ENCODE data around the gene SMYD1. TPM values are rescaled to one million over a fixed set of nuclear protein-coding genes. Genes with fewer than 3 reads are reported as not detected.
A peak's percentile ranks its signal among the peaks of the same experiment; 100 is the strongest.

Gene SMYD1
- total RNA-seq, 2 experiments from 2014 or later, result not detected

DNA sequence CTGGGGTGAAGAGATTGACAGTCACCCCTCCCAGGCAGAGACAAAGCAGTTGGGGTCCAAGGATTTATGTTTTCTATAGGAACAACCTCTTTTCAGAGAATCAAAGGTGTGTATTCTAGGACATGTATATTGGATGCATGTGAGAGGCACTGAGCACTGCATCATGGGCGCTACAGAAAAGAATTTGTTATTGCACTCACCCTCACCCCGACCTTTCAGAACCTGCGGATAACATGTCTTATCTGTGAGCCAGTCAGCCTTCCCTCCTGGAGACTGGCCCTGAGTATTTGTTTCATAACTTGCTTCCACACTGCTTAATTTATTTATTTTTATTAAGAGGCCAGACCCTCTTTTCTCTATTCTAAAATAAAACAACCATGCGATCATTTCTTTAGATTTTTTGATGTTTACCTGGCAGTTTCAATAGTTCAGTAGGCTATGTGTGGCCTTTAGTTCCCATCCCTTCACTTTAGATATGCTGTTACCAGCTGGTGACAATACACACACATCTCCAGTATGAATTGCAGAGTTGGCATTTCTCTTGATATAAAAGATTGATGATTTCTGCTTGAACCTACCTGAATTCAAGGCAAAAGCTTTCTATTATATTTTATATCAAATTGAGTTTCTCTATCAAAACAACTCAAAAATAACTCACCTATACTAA, 30.4 kb downstream of the SMYD1 start:
- ATAC-seq (no peak), DNase-seq (no peak)
- H3K4me1 Mint-ChIP-seq (ENCODE audit: low read depth), result no peaks in the 10 kb centered on the region
- no peaks in the 10 kb centered on the region for H3K36me3 Mint-ChIP-seq (ENCODE audit: low read depth)
- CTCF ChIA-PET, result interaction anchor here (0.9 to 6.1 kb wide), 4 partner anchors 29 to 38 kb away, joined by 3 to 25 read pairs (median 3); no protein-coding TSS in a partner anchor
- POLR2A ChIA-PET, result no interaction called here
- H3K9me3 Mint-ChIP-seq, result no peaks in the 10 kb centered on the region
- TF ChIP-seq, protein P1, sequence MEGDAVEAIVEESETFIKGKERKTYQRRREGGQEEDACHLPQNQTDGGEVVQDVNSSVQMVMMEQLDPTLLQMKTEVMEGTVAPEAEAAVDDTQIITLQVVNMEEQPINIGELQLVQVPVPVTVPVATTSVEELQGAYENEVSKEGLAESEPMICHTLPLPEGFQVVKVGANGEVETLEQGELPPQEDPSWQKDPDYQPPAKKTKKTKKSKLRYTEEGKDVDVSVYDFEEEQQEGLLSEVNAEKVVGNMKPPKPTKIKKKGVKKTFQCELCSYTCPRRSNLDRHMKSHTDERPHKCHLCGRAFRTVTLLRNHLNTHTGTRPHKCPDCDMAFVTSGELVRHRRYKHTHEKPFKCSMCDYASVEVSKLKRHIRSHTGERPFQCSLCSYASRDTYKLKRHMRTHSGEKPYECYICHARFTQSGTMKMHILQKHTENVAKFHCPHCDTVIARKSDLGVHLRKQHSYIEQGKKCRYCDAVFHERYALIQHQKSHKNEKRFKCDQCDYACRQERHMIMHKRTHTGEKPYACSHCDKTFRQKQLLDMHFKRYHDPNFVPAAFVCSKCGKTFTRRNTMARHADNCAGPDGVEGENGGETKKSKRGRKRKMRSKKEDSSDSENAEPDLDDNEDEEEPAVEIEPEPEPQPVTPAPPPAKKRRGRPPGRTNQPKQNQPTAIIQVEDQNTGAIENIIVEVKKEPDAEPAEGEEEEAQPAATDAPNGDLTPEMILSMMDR (IDR thresholded peaks at IDR 0.05), result no peak
- intact Hi-C loops (cut with micrococcal nuclease), result no loop called here
- H3K27ac Mint-ChIP-seq, result no peak overlapping the region
- H3K27me3 Mint-ChIP-seq, result no peaks in the 10 kb centered on the region
- H3K4me3 Mint-ChIP-seq, result no peak overlapping the region

DNA sequence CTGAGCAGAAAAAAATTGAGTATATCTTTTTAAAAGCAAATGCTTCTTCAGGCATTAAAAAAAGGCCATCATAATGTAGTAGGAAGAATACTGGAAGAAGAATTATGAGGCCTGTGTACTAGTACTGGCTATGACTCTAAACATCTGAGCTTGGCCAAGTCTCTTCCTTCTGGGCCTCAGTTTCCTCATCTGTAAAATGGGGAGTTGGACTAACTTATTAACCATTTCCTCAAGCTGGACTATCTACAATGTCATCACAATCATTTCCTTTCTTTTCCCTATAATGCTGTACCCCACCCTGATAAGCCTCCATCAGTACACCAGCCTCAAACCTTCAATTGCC, 30.9 kb downstream of the SMYD1 start:
- Mint-ChIP-seq H3K27ac (no peak overlapping the region), H3K4me1 (ENCODE audit: low read depth) (no peaks in the 10 kb centered on the region), H3K27me3 (no peaks in the 10 kb centered on the region), H3K4me3 (no peak overlapping the region), H3K9me3 (no peaks in the 10 kb centered on the region), H3K36me3 (ENCODE audit: low read depth) (no peaks in the 10 kb centered on the region)
- intact Hi-C loops (cut with micrococcal nuclease), result no loop called here
- POLR2A ChIA-PET, result no interaction called here
- TF ChIP-seq, protein P1 (IDR thresholded peaks at IDR 0.05), result no peak
- CTCF ChIA-PET, result interaction anchor here (0.5 to 1.1 kb wide), 4 partner anchors 29 to 45 kb away, joined by 3 read pairs; no protein-coding TSS in a partner anchor
- ATAC-seq (no peak), DNase-seq (no peak)

DNA sequence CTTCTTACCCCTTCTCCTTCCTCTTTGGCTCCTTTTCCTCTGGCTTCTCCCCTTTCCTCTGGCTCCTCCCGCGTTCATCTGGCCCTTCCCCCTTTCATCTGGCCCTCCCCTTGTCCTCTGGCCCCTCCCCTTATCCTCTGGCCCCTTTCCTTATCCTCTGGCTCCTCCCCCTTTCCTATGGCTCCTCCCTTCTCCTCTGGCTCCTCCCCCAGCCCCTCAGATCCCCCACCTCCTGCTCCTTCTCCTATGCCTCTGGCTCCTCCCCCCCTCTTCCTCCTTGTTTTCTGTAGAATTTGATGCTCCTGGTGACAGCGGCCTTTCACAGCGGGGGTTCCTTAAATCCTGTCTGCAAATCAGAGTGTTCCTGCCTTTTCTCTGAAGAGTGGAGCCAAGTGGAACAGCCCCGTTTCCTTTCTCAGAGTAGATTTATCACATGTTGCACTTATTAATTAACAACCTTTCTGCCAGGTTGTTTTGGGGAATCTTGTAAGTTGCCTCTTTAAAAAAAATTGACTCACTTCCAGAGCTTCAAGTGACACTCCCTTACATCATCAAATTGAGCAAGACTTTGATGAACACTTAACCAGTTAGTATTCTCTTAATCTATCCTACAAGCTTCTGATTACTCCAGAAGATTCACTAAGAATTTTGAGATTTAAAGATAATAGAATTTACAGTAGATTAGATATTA, 32.3 kb downstream of the SMYD1 start:
- no peak overlapping the region for H3K27ac Mint-ChIP-seq
- ChIA-PET POLR2A (no interaction called here), CTCF (interaction anchor here (1.4 kb wide), 1 partner anchor 40 kb away, joined by 5 read pairs; no protein-coding TSS in a partner anchor)
- H3K4me1 Mint-ChIP-seq (ENCODE audit: low read depth), result no peaks in the 10 kb centered on the region
- intact Hi-C loops (cut with micrococcal nuclease), result no loop called here
- no peaks in the 10 kb centered on the region for H3K9me3 Mint-ChIP-seq
- no peaks in the 10 kb centered on the region for H3K36me3 Mint-ChIP-seq (ENCODE audit: low read depth)
- no peak overlapping the region for H3K4me3 Mint-ChIP-seq
- ATAC-seq, result no peak
- TF ChIP-seq, protein P1 (IDR thresholded peaks at IDR 0.05), result no peak
- peak; percentile 6 for DNase-seq
- H3K27me3 Mint-ChIP-seq, result peaks cover 1% of the 10 kb centered on the region

DNA sequence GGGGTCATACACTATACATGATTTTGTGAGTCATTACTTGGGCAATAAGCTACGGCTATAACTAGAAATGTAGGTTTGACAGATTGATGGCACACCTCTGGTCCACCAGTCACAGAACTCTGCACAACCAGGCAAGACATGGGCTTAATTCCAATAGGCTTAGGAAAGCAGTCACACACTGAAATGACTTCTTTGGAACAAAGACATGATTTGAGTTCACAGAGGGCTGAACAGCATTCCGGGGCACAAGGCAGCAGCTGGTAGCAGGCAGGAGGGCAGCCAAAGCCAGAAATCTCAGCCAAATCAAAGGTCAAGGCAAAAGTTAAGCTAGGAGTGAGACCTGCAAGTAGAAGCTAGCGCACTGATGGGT, 32.8 kb downstream of the SMYD1 start:
- ChIA-PET POLR2A (no interaction called here), CTCF (interaction anchor here (1.4 kb wide), 1 partner anchor 40 kb away, joined by 5 read pairs; no protein-coding TSS in a partner anchor)
- H3K4me3 Mint-ChIP-seq, result no peak overlapping the region
- TF ChIP-seq, protein P1 (IDR thresholded peaks at IDR 0.05), result no peak
- intact Hi-C loops (cut with micrococcal nuclease), result no loop called here
- H3K27me3 Mint-ChIP-seq, result peaks cover 1% of the 10 kb centered on the region
- H3K9me3 Mint-ChIP-seq, result no peaks in the 10 kb centered on the region
- no peak for DNase-seq
- H3K27ac Mint-ChIP-seq, result no peak overlapping the region
- no peaks in the 10 kb centered on the region for H3K4me1 Mint-ChIP-seq (ENCODE audit: low read depth)
- H3K36me3 Mint-ChIP-seq (ENCODE audit: low read depth), result no peaks in the 10 kb centered on the region
- no peak for ATAC-seq

DNA sequence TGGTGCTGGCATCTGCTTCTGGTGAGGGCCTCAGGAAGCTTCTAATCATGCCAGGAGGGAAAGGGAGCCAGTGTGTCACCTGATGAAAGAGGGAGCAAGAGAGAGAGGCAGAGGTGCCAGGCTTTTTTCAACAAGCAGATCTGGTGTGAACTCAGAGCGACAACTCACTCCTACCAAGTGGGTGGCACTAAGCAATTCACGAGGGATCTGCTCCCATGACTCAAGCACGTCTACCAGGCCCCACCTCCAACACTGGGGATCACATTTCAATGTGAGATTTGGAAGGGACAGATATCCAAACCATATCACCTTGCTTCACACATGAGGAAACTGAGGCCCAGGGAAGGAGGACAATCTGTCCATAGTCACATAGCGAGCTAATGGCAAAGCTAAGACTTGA, 41.2 kb downstream of the SMYD1 start:
- Mint-ChIP-seq H3K36me3 (ENCODE audit: low read depth) (no peaks in the 10 kb centered on the region), H3K4me3 (no peak overlapping the region), H3K27me3 (peaks cover 1% of the 10 kb centered on the region), H3K27ac (no peak overlapping the region), H3K4me1 (ENCODE audit: low read depth) (no peaks in the 10 kb centered on the region), H3K9me3 (no peaks in the 10 kb centered on the region)
- intact Hi-C loops (cut with micrococcal nuclease), result no loop called here
- ATAC-seq, result no peak
- ChIA-PET CTCF (no interaction called here), POLR2A (no interaction called here)
- no peak for DNase-seq
- TF ChIP-seq, protein P1 (IDR thresholded peaks at IDR 0.05), result no peak

Data from activated CD8-positive, alpha-beta T cell treated with anti-CD3 and anti-CD28 coated beads for 36 hours (primary cell).